NCI-H446 (cell line): ENCODE results near the gene DIPK1A.

ENCODE experiments used
- DNase-seq, 2 experiments: peaks; one replicate each; lab custom pipeline; 2025; lab: John Stamatoyannopoulos, UW

The DIPK1A gene

GRCh38 chr1:92803140-92803887 is 157.9 kb downstream of the DIPK1A start:
- no peak for DNase-seq

GRCh38 chr1:92797961-92798360 is 163.3 kb downstream of the DIPK1A start:
- no peak for DNase-seq

GRCh38 chr1:92797297-92797696 is 164.0 kb downstream of the DIPK1A start:
- no peak for DNase-seq

- no peak for DNase-seq
Observed at GRCh38 chr1:92795166-92795565, 166.1 kb downstream of the DIPK1A start.

- no peak for DNase-seq
Observed at GRCh38 chr1:92792340-92792782, 168.9 kb downstream of the DIPK1A start.
